Stomach (tissue), 4 donors: Measurements from ENCODE around the gene CFAP61.

Experiments used
- CTCF ChIP-seq, 7 experiments: fragments of 450-650 bp in 4 of 7; fragments of 200-600 bp in 3 of 7; sonication (generic) in 3 of 7; IDR thresholded peaks; one replicate each; pipeline ENCODE4 v1.5.1; 2016 to 2019; ENCODE audit warnings: antibody characterized with exemption in 7 of 7, control low read depth in 2 of 7, mild to moderate bottlenecking in 1 of 7
- EP300 ChIP-seq: sonication (generic); formaldehyde crosslinking; IDR thresholded peaks from one replicate; pipeline ENCODE4 v1.6.1; 2017; ENCODE audit warnings: antibody characterized with exemption
- POLR2A ChIP-seq, 4 donors: fragments of 450-650 bp; IDR thresholded peaks; one replicate each; pipeline ENCODE4 v1.6.1; 2016; ENCODE audit warnings: antibody characterized with exemption in 4 of 4, control low read depth in 2 of 4, mild to moderate bottlenecking in 1 of 4, moderate library complexity in 1 of 4
- POLR2AphosphoS5 ChIP-seq, 3 donors: sonication (generic); formaldehyde crosslinking; IDR thresholded peaks; one replicate each; pipeline ENCODE4 v1.6.1; 2016; ENCODE audit warnings: antibody characterized with exemption in 3 of 3

DNA sequence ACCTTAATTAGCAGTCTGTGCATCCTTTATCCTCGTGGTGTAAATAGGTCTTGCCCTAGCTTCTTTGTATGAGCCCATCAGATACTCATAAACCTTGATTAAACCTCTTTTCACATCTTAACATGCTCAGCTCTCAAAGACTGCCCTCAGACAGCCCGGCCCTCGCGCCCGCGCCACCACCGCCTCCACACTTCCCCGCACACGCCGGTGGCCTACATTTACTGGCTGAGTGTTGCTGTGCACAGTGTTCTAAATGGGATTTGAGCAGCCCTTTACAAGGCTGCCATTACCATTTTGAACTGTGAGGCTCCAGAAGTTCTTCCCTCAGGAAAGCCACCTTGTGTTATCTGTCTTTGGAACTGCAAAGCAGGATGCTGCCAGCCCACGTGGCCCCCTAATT, 252.6 kb downstream of the CFAP61 start:
- TF ChIP-seq CTCF (IDR thresholded peaks at IDR 0.05) (no peak), POLR2A (IDR thresholded peaks at IDR 0.05) (no peak), POLR2AphosphoS5 (IDR thresholded peaks at IDR 0.05) (no peak), EP300 (no peak)
